ENCODE data around the gene DNMBP. TPM values are rescaled to one million over a fixed set of nuclear protein-coding genes. Genes with fewer than 3 reads are reported as not detected.

DNMBP gene
- total RNA-seq, 1 experiment from 2014 or later = 60.3 TPM

- TF ChIP-seq, protein P1, sequence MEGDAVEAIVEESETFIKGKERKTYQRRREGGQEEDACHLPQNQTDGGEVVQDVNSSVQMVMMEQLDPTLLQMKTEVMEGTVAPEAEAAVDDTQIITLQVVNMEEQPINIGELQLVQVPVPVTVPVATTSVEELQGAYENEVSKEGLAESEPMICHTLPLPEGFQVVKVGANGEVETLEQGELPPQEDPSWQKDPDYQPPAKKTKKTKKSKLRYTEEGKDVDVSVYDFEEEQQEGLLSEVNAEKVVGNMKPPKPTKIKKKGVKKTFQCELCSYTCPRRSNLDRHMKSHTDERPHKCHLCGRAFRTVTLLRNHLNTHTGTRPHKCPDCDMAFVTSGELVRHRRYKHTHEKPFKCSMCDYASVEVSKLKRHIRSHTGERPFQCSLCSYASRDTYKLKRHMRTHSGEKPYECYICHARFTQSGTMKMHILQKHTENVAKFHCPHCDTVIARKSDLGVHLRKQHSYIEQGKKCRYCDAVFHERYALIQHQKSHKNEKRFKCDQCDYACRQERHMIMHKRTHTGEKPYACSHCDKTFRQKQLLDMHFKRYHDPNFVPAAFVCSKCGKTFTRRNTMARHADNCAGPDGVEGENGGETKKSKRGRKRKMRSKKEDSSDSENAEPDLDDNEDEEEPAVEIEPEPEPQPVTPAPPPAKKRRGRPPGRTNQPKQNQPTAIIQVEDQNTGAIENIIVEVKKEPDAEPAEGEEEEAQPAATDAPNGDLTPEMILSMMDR (IDR thresholded peaks at IDR 0.05 in 2 of 3, conservative IDR thresholded peaks at IDR 0.05 in 1 of 3; ENCODE audit: borderline replicate concordance in 1 of 3, insufficient read depth in 1 of 3, low read depth in 2 of 3, low read length in 2 of 3) = no peak
- TF ChIP-seq EZH2phosphoT487 (IDR thresholded peaks at IDR 0.05; ENCODE audit: borderline replicate concordance) (no peak), CBX3 (IDR thresholded peaks at IDR 0.05; ENCODE audit: low read depth) (no peak), ELF1 (IDR thresholded peaks at IDR 0.05; ENCODE audit: borderline replicate concordance, low read depth) (no peak), EGR1 (IDR thresholded peaks at IDR 0.05; ENCODE audit: low read depth) (no peak), CEBPB (IDR thresholded peaks at IDR 0.05; ENCODE audit: low read depth) (no peak), SIN3A (IDR thresholded peaks at IDR 0.05; ENCODE audit: low read depth) (no peak)
- TF ChIP-seq, protein P2, sequence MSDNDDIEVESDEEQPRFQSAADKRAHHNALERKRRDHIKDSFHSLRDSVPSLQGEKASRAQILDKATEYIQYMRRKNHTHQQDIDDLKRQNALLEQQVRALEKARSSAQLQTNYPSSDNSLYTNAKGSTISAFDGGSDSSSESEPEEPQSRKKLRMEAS (IDR thresholded peaks at IDR 0.05) = no peak
Measured at GRCh38 chr10:99994801-99995200, 14.9 kb downstream of the DNMBP start (continued).

DNA sequence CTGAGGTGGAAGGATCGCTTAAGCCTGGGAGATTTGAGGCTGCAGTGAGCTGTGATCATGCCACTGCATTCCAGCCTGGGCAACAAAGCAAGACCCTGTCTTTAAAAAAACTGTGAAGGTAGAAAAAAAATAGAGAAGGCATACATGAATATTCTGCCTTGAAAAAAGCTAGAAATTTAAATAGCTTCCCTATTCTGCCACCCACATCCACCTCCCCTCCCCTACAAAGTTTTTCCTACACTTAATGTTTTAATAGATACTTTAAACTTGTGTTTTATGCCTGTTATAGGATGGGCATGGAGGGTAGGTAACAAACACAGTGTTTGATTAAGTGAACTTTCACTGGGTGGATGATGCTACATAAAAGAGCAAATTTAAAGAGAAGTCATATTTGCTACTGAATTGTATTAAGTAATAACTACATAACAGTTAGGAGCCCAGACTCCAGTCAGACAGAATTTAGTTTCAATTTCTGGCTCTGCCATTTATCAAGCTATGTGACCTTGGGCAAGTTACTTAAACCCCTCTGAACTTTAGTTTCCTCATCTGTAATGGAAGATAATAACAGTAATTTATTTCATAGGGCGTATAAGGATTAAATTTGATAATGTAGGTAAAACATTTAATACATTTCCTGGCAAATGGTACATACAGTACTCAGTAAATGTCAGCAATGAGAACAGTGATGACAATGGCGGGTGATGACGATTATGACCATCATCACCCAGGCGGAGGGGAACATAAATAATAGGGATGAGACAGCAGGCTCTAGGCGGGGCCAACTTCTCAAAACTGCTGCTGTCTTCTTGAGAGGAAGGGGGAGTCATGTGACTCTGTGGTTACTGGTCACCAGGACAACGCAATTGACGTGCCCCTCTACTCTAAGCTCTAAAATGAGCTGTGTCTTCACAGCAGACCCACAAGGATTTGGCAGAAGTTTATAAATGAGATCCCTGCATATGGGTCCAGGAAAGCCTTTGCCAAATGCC, 15.8 kb downstream of the DNMBP start:
- no TSS peak for BruUV-seq (replicated peaks)
- ChIA-PET POLR2A (interaction anchor here (1.7 kb wide), 1 partner anchor 13 kb away, joined by 4 read pairs; no protein-coding TSS in a partner anchor), RAD21 (ENCODE audit: low non-redundant PET in 1 of 2, low total read pairs in 2 of 2, uncharacterized antibody in 2 of 2, unreplicated experiment in 2 of 2) (no interaction called here), CTCF (interaction anchor here (1.7 to 1.8 kb wide), 2 partner anchors 16 to 52 kb away, joined by 3 to 5 read pairs; partner anchors contain the start of gene DNMBP)
- peaks cover 0 to 10% of the 10 kb centered on the region in 2 experiments; a peak in 2 of 4 replicates for H3K36me3 ChIP-seq (ENCODE audit: control insufficient read depth in 1 of 2, insufficient read depth in 2 of 2, low read length in 2 of 2)
- TF ChIP-seq POLR2AphosphoS5 (IDR thresholded peaks at IDR 0.05; ENCODE audit: low read depth, low read length) (no peak), JUND (IDR thresholded peaks at IDR 0.05) (no peak), ELF1 (IDR thresholded peaks at IDR 0.05; ENCODE audit: borderline replicate concordance, low read depth) (no peak), FOSL1 (IDR thresholded peaks at IDR 0.05; ENCODE audit: low read depth) (no peak), SP1 (IDR thresholded peaks at IDR 0.05; ENCODE audit: low read depth) (no peak), RAD21 (IDR thresholded peaks at IDR 0.05; ENCODE audit: low read depth) (no peak), YY1 (IDR thresholded peaks at IDR 0.05; ENCODE audit: extremely low read depth, insufficient replicate concordance, low read depth, low read length) (no peak), SIN3A (IDR thresholded peaks at IDR 0.05; ENCODE audit: low read depth) (no peak), ZNF274 (IDR thresholded peaks at IDR 0.05; ENCODE audit: low read depth, low read length) (no peak), ZFX (IDR thresholded peaks at IDR 0.05) (no peak)
- TF ChIP-seq, protein P3, sequence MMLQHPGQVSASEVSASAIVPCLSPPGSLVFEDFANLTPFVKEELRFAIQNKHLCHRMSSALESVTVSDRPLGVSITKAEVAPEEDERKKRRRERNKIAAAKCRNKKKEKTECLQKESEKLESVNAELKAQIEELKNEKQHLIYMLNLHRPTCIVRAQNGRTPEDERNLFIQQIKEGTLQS (IDR thresholded peaks at IDR 0.05) = no peak
- TF ChIP-seq, protein P4, sequence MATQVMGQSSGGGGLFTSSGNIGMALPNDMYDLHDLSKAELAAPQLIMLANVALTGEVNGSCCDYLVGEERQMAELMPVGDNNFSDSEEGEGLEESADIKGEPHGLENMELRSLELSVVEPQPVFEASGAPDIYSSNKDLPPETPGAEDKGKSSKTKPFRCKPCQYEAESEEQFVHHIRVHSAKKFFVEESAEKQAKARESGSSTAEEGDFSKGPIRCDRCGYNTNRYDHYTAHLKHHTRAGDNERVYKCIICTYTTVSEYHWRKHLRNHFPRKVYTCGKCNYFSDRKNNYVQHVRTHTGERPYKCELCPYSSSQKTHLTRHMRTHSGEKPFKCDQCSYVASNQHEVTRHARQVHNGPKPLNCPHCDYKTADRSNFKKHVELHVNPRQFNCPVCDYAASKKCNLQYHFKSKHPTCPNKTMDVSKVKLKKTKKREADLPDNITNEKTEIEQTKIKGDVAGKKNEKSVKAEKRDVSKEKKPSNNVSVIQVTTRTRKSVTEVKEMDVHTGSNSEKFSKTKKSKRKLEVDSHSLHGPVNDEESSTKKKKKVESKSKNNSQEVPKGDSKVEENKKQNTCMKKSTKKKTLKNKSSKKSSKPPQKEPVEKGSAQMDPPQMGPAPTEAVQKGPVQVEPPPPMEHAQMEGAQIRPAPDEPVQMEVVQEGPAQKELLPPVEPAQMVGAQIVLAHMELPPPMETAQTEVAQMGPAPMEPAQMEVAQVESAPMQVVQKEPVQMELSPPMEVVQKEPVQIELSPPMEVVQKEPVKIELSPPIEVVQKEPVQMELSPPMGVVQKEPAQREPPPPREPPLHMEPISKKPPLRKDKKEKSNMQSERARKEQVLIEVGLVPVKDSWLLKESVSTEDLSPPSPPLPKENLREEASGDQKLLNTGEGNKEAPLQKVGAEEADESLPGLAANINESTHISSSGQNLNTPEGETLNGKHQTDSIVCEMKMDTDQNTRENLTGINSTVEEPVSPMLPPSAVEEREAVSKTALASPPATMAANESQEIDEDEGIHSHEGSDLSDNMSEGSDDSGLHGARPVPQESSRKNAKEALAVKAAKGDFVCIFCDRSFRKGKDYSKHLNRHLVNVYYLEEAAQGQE (IDR thresholded peaks at IDR 0.05; ENCODE audit: low read depth) = no peak
- H3K9ac ChIP-seq (ENCODE audit: low read length) = no peak overlapping the region
- H3K27me3 ChIP-seq (ENCODE audit: insufficient read depth, low read length) = no peaks in the 10 kb centered on the region
- DNase-seq (ENCODE audit: low read depth, low spot score) (no peak), ATAC-seq (peak; percentile 55)
- no peaks in the 10 kb centered on the region for H3K9me3 ChIP-seq (ENCODE audit: control insufficient read depth in 1 of 2, insufficient read depth in 1 of 2, low read depth in 1 of 2, low read length in 2 of 2)
- H4K20me1 ChIP-seq (ENCODE audit: insufficient read depth) = peaks cover 19% of the 10 kb centered on the region; the same call in 1 of the 2 replicates
- H3K4me3 ChIP-seq (replicated peaks in 1 of 2; ENCODE audit: low read depth in 1 of 2, low read length in 2 of 2) = no peak overlapping the region
- H3K9me2 ChIP-seq (ENCODE audit: insufficient read depth) = no peaks in the 10 kb centered on the region
- H2AFZ ChIP-seq (ENCODE audit: low read depth, low read length, poor library complexity, severe bottlenecking) = no peak overlapping the region
- peaks cover 39 to 43% of the 10 kb centered on the region in 2 experiments for H3K4me1 ChIP-seq (ENCODE audit: control insufficient read depth in 1 of 2, insufficient read depth in 2 of 2, low read length in 2 of 2)
- H3K27ac ChIP-seq (ENCODE audit: low read depth, low read length) = no peak overlapping the region
- H3K79me2 ChIP-seq (ENCODE audit: insufficient read depth, low read length) = peaks cover 100% of the 10 kb centered on the region
- intact Hi-C loops (cut with micrococcal nuclease) = no loop called here
- peak overlapping the region; percentile 5; the same call in 1 of the 2 replicates for H3K4me2 ChIP-seq (ENCODE audit: low read length)
